Measurements from ENCODE around the gene GPR142.

Gene GPR142

DNA sequence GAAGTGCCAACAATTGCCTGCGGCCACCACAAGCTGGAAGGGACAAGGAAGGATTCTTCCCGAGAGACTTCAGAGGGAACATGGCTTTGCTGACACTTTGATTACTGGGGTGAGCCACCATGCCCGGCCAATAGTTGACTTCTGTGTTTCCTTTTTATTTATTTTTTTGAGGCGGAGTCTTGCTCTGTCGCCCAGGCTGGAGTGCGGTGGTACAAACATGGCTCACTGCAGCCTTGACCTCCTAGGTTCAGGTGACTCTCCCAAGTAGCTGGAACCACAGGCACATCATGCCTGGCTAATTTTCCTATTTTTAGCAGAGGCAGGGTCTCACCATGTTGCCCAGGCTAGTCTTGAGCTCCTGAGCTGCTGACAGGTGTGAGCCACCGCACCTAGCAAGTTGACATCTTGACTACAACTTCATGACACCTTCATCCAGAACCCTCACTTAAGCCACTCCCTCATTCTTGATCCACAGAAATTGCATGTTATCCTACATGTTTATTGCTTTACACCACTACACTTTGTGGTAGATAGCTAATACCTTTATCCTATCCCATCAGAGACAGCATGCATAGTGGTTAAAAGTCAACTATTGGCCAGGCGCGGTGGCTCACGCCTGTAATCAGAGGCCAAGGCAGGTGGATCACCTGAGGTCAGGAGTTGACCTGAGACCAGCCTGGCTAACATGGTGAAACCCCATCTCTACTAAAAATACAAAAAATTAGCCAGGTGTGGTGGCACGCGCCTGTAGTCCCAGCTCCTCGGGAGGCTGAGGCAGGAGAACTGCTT lies 48.5 kb downstream of the GPR142 start:
- no peak overlapping the region for H3K4me3 ChIP-seq
- no peak overlapping the region for H3K27ac ChIP-seq

GRCh38 chr17:74417178-74418045 lies 50.1 kb downstream of the GPR142 start:
- H3K27ac ChIP-seq, result no peak overlapping the region

GRCh38 chr17:74419928-74420411 lies 52.7 kb downstream of the GPR142 start:
- Histone ChIP-seq H3K4me3 (no peak overlapping the region), H3K27ac (no peak overlapping the region)

More at GRCh38 chr17:74417178-74418045, 50.1 kb downstream of the GPR142 start:
- no peak overlapping the region for H3K4me3 ChIP-seq
